ENCODE measurements around the gene CMTM8.

Gene CMTM8

GRCh38 chr3:32281570-32282106 is 43.2 kb downstream of the CMTM8 start:
- DNase-seq: no peak

- DNase-seq: no peak
These were observed 44.2 kb downstream of the CMTM8 start for GRCh38 chr3:32282578-32283154.

- DNase-seq: peak; percentile 18
These were observed 44.8 kb downstream of the CMTM8 start for GRCh38 chr3:32283304-32283703.

- DNase-seq: no peak
These were observed 46.1 kb downstream of the CMTM8 start for GRCh38 chr3:32284443-32285212.

- no peak for DNase-seq
These were observed 47.4 kb downstream of the CMTM8 start for GRCh38 chr3:32285891-32286290.

GRCh38 chr3:32288819-32289218 is 50.3 kb downstream of the CMTM8 start:
- DNase-seq: no peak

GRCh38 chr3:32290619-32291018 is 52.1 kb downstream of the CMTM8 start:
- no peak for DNase-seq

- no peak for DNase-seq
These were observed 53.8 kb downstream of the CMTM8 start for GRCh38 chr3:32292085-32292796.

GRCh38 chr3:32293903-32294302 is 55.4 kb downstream of the CMTM8 start:
- DNase-seq: no peak

GRCh38 chr3:32296251-32297204 is 58.0 kb downstream of the CMTM8 start:
- DNase-seq: peak; percentile 76

GRCh38 chr3:32297366-32297765 is 58.9 kb downstream of the CMTM8 start:
- DNase-seq: no peak

- no peak for DNase-seq
These were observed 62.9 kb downstream of the CMTM8 start for GRCh38 chr3:32301426-32301825.

- DNase-seq: no peak
These were observed 64.3 kb downstream of the CMTM8 start for GRCh38 chr3:32302601-32303398.

- DNase-seq: no peak
These were observed 64.9 kb downstream of the CMTM8 start for GRCh38 chr3:32303399-32303747.

GRCh38 chr3:32303977-32304881 is 65.7 kb downstream of the CMTM8 start:
- DNase-seq: no peak

- DNase-seq: no peak
These were observed 66.9 kb downstream of the CMTM8 start for GRCh38 chr3:32305361-32305876.

GRCh38 chr3:32306072-32306471 is 67.6 kb downstream of the CMTM8 start:
- DNase-seq: no peak

- DNase-seq: no peak
These were observed 69.1 kb downstream of the CMTM8 start for GRCh38 chr3:32307591-32307990.

- DNase-seq: no peak
These were observed 69.9 kb downstream of the CMTM8 start for GRCh38 chr3:32308378-32308777.

- no peak for DNase-seq
These were observed 71.3 kb downstream of the CMTM8 start for GRCh38 chr3:32309654-32310242.

Data from retina (tissue), 1 donor.